Umbilical cord (tissue), 2 donors: ENCODE measurements around the gene RNF144A. TPM values are rescaled to one million over a fixed set of nuclear protein-coding genes. Genes with fewer than 3 reads are reported as not detected.
A peak's percentile ranks its signal among the peaks of the same experiment; 100 is the strongest.
"Not testable (repeated sequence)": the region's sequence is repeated elsewhere in the genome, so short reads cannot be mapped to it uniquely, and the experiment has no call there.

Experiments
- DNase-seq: peaks from one replicate; pipeline ENCODE4 v3.0.0-alpha.2; 2015; ENCODE audit warnings: low spot score
- total RNA-seq: library from RNA; depleted of rRNA; stranded (reverse); fragments of >200 nt; gene quantifications from one replicate; pipeline ENCODE4 v1.2.3, GENCODE V29; 2014; ENCODE audit warnings: low replicate concordance; ENCODE audit not compliant: insufficient read depth

RNF144A gene
- total RNA-seq, 1 donor from 2014 or later = 5.8 TPM

DNA sequence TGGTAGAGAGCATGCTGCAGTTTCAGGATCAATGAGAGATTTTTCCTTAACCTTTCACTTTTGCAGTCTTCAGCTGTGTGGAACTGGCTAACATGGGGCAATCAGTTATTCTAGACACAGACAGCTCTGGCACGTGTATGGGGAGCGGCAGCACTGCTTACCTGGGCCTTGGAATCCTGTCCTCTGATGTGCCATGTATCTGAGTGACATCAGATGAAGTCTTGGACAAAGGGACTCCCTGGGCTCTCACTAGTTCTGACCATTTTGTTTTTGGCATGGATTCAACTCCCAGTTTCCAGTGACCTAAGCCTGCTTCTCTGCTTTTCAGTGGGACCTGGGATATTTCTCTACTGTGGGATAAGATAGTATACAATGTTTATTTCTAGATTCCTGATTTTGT is 54.3 kb downstream of the RNF144A start:
- no peak for DNase-seq

DNA sequence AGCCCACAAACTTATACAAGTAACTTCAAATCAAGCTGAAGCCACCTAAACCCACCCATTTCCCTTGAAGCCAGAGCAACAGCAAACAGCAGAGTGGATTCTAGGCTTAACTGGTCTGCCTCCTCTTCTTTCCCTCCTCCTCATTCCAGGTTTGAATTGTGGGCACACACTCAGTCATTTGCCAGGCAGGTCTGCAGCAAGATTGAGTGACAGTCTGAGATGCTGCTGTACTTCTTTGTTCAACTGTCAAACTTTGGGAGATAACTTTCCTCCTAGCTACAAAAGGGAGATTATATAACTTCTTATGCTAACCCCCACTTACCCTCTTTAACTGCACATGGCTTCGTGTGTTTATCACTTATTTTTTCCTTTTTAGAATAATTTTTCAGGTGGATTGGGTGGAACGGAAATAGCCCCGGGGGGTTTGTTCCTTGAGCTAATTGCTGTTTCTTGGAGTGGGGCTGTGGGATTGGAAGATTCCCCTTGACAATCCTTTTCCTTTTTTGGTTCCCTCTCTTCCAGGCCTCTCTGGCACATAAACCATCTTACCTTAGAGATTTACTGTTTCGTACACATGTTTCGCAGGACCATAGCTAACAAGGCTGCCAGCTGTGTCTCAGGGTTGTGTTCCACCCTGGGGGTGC is 55.0 kb downstream of the RNF144A start:
- DNase-seq = no peak

DNA sequence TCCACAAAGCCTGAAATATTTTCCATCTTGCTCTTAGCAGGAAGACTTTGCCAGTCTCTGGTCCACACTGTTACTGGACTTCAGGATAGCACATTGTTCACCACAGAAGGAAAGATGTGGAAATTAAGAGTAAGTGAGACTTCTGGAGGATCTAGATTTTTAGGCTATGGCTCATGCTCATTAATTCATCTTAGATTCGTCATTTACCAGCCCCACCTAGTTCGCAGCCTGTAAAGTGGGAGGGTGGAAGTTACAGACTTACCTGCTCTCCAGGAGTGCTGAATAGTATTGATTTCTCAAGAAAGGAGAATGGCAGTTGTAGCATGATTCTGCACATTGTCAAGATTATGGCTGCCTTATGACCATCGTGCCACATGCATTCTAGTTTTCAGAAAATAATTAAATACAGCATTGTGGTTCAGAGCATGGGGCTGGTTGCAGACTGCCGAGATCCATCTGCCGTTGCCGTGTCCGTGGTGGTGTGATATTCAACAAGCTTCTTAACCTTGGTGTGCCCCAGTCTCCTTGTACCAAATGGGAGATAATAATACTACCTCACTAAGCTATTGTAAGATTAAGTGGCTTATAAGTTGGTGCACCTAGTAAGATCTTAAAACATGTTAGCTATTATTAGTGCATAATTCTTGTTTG is 56.8 kb downstream of the RNF144A start:
- DNase-seq = no peak

DNA sequence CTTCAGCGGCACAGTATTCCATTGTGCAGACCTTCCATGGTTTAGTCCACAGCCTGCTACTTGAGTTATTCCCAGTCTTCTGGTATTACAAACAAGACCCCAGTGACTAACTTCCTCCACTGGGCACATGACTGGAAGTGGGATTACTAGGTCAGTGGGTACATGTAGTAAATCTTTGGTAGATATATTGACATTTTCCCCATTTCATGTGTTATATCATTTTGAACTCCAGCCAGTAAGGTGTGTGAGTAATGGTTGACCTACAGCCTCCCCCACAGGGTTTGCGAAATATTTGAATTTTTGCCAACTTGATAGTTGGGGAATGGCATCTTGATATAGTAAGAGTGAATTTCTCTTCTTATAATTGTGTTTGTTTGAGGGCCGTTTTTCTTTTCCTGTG is 58.8 kb downstream of the RNF144A start:
- no peak for DNase-seq

DNA sequence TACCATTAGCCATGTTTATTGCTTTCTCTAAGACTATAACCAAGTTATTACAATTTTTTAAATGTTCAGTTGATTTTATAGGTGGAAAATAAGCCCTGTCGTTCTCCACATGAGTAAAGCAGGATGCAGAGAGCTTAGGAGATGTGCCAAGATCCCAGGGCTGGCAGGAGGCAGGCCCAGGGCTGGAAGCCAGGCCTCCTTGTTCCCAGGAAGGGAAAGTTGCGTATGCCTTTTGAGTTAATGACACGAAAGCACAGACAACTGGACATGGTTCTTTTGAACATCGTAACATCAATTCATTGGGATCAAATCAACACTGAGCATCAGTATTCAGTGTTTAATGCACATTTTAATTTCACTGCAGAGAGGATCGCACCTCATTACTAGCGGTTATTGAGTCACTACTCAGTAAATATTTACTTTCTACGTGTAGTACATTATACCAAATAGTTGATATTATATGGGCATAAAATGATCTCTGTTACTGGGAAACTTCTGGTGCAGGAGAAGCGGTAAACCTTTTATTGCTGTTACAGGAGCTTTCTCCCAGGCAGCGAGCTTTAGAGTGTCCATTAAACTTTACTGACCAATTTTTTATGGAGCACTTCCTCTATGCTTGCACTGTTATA is 60.0 kb downstream of the RNF144A start:
- peak; percentile 56 for DNase-seq

DNA sequence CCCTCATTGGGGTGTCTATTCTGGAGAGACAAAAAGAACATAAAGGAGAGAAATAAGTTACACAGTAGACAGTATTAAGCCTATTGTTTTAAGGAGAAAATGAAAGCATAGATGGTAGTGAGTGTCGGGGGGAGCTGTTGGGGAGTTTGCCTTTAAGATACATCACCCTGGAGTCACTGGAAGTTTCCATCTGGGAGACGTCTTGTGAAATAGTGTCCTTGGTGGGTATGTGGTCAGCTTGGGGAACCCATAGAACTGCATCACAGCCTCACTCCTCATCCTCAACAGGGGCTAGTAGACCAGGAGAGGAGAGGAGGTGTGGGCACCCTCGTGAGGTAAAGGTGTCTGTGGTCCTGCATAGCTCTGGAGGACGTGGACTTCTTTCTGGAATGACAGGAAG is 60.6 kb downstream of the RNF144A start:
- no peak for DNase-seq

DNA sequence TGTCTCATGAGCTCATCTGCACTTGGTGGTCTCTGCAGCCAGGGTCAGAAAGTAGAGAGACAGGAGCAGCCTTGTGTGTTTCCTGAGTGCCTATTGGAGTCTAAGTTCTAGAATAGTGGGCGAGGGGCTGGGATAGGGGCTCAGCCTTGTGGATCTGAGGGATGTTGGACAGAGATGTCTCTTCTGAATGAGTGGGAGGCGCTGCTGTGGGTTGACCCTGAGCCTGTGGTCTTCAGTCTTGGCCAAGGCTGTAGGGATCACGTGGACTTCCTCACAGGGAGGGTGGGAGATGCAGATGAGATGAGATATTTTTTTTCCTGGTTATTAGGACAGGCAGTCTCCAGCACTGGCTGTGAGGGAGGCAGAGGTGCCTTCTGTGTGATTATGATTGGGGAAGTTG is 61.8 kb downstream of the RNF144A start:
- DNase-seq = no peak

DNA sequence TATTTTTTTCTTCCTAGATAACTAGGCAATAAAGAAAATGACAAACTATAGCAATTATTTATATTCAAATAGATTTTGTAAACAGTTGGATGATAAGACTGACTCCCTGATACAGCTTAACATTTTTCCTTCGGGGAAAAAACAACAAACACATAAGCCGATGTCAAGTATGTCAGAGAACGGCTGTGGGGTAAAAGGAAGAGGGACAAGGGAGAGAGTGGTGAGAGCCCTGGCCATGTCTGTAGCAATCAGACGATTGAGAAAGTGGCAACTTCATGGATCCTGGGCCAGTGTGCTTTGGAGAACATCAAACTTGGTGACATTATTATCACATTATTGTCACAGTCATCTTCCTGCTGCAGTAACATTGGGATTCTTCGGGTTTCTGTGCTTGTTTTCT is 65.2 kb downstream of the RNF144A start:
- no peak for DNase-seq

DNA sequence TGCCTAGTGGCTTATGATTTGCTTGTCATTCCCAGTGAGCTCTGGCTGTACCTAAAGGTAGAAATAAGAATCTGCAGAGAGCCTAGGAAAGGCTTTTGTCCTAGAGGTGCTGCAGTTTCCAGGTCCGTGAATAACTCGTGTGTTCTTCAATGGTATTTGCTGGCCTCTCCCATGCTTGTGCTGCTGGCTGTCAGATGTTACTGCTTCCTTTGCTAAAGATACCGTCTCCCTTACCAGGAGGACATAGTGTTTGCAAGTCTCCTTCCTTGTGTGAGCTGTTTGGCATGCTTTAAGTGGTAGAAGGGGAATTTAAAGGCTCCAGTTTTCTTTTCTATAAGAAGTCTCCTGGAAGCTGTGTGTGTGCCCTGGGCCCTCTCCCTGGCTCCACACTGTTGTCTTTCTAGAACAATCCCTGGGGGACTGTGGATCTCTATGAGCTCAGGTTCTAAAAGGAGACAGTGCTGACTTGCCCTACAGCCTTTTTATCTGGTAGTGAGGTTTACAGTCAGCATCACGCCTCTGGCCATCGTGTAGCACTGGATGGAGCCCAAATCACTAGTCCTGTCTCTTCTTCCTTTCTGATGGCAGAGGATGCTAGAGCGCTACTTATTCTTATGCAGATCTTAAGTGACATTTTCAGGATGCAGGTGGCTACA is 65.8 kb downstream of the RNF144A start:
- DNase-seq = peak; percentile 34

DNA sequence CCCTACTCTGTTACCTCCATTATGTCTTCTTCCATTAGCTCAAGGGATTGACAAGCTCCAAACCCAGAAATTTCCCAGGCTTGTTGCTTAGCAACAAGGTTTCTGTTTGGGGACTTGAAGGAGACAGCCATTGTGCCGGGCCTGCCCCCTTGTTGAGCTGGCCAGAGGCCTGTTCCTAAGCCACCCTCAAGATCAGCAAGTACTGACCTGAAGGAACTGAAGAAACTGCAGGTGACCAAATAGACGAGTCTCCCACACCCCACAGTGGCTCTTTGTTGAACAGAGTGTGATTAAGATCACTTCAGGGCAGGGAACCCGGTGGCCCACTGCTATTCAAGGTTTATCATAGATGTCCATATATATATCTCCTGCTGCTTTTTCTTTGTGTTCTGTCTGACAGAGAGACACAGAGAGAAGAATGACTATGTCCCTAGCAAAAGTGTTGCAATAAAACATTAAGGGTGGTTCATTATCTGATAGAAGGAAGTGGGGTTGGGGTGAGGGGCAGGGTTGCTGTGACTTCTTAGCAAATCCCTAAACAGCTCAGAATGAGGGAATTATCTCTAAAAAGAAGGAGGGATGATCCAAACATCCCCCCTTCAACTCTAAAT is 69.2 kb downstream of the RNF144A start:
- DNase-seq = no peak

DNA sequence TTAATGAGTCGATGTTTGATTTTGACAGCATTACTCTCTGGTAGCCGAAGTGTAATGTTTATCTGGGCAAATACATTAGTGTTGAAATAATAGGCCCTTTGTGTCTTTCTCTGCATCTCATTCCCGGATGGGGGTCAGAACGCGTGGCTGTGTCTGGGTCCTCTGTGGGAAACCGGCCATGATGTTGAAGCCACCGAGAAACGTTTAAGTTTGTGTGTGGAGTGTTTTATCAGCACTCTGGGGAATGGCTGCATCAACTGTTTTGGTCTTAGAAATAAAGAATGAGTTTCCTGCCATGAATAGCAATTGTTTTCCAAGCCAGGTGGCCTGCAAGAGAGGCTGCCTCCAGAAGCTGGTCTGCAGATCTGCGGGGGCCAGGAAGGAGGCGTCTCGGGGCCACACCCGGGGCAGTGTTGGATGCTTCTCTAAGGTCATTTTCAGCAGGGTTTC is 69.7 kb downstream of the RNF144A start:
- DNase-seq = no peak

DNA sequence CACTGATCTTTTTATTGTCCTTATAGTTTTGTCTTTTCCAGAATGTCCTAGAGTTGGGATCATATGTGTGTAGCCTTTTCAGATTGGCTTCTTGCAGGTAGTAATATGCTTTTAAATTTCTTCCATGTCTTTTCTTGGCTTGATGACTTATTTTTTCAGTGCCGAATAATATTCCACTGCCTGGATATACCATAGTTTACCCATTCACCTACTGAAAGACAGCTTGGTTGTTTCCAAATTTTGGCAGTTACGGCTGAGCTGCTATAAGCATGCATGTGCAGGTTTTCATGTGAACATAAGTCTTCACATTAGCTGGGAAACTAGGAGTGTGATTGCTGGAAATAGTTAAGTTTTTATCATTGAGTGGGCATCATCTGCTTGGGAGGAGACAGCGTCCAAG is 73.7 kb downstream of the RNF144A start:
- DNase-seq = no peak

DNA sequence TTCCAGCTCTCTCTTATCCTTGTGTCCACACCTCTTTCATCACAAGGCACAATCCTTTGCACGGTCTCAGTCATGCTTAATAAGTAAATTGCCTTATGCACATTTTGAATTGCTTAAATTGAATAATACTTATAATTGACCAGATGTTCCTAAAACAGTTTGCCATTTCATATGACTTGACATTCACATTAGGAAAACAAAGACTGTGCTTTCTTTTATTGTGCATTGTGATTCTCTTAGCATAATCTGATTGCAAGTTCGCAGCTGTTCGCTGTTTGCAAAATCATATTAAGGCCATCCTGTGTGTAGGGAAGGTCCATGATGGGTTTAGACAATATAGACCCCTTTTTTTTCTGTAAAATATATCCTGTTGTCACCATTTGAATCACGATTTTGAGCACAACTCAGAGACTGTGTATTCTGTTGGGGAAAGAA is 75.6 kb downstream of the RNF144A start:
- DNase-seq = no peak

DNA sequence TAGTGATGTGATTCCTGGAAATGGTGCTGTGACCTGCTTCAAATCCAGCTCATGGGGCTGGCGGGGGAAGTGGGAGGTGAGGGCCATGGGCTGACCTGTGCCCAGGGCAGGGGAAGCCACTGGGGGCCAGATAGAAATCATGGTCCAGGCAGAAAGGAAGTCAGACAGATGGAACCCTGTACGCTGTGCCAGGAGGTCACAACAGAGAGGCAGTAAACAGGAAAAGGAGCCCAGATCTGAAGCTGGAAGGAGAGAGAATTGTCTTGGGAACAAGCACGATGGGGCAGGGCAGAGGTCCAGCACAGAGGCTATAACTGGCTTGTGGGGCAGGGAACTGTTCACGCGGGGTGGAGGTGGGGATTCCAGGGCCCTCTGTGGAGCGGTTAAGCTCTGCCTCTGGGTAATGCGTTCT is 76.0 kb downstream of the RNF144A start:
- DNase-seq = no peak

DNA sequence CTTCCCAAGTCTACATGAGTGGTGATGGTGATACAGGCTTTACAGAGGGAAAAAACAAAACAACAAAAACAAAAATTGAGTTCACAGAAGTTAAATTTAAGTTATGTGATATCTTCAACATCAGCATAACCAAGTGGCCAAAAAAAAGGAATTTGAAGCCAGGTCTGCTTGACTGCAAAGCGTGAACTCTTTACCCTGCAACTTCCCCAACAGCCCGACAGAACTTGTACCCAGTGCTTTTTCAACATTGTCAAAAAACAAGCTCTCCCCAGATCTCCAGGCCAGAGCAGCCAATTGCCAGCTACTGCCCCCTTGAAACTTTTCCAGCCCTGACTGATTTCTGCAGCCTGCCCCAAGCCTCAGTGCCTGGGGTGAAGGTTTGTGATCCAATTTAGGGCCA is 76.7 kb downstream of the RNF144A start:
- no peak for DNase-seq

DNA sequence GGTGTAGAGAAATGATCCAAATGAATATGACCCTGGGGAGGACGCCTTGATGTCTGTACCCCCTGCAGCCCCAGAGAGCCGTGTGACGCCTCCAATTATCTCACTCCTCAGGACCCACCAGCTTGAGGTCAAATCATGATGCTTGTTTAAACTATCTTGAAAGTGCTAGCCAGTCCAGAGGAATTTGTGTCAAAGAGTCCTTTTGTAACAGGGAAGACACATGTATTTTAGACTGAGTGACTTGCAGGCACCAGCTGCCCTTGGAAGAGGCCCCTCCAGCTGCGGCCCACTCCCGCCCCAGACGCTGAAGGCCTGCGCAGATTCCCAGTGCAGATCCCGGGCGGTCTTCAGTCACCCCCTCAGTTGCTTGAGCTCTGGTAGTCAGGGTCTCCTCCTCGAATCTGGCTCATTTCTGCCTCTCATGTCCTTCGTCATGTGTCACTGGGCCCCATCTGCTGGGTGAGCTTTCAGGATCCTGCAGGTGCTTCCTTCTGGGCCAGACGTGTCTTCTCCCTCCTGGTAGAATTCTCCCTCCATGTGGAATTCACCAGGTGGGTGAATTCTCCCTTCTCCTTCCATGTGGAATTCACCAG is 77.4 kb downstream of the RNF144A start:
- DNase-seq = no peak

DNA sequence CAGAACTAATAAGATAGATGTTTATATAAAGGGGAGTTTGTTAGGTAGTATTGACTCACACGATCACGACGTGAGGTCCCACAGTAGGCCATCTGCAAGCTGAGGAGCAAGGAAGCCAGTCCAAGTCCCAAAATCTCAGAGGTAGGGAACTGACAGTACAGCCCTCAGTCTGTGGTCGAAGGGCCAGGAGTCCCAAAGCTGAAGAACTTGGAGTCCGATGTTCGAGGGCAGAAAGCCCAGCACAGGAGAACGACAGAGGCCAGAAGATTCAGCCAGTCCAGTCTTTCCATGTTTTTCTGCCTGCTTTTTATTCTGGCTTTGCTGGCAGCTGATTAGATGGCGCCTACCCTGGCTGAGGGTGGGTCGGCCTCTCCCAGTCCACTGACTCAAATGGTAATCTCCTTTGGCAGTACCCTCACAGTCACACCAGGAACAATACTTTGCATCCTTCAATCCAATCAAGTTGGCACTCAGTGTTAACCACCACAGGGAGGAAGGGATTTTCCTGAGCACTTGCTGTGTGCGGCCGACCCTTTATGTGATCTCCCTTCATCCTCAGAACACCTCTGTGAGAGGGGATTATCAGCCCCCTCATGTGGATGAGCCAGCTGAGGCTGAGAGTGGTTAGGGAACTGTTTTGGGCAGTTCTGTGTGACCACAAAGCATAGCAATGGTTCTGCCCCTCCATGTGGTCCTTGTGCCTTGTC is 78.3 kb downstream of the RNF144A start:
- DNase-seq = no peak

DNA sequence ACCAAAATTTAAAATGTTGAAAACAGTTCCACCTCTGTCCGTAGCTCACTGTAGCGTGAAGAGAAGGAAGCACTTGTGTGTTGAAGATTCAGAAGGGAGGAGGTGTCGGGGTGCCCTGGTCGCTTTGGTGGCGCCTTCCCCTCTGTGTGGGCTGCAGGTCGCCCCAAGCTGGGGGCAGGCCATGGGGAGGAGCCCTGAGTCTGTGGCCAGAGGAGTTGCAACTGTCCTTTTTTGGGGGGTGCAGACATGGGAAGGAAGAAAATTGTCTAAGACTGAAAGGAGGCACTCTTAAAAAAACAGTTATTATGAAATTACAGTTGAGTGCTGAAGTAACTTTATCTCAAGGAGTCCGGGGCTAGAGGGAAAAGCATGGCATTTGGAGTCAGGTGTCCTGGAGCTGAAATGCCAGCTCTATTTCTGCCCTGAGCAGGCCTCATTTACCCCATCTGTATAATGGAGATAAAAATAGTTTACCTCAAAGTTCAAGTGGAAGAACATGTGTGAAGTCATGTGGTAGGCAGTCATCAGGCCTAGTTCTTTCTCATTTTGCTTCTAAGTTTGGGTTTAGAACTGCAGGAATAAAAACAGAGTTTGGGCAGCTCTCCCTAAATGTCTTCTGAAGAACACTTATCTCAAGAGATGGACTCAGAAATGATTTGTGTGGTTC is 82.1 kb downstream of the RNF144A start:
- DNase-seq = no peak

DNA sequence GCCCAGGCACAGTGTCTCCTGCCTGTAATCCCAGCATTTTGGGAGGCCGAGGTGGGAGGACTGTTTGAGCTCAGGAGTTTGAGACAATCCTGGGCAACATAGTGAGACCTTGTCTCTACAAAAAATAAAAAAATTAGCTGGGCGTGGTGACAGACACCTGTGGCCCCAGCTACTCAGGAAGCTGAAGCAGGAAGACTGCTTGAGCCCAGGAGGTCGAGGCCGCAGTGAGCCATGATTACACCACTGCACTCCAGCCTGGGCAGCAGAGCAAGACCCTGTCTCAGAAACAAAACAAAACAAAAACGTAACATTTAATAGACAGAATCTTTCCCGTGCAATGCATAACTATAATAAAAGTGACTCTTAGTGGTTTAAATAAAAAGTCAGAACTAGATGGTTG is 84.2 kb downstream of the RNF144A start:
- DNase-seq = not testable (repeated sequence)

DNA sequence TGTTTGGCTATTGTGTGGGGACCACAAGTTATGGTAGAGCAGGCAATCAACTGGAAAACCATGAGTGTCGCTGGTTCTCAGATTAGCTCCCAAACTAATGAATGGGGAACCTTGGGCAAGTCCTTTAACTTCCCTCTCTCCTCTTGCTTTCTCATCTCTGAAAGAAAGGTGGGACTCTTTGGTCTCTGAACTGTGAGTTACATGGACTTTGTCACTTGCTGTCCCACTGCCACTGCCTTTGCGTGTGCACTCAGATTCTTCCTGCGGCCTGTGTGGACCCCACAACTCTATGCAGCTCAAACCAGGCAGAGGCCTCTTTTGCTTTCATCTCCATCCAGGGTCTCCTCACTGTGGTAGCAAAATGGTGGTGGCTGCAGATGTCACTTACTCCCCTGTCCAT is 86.7 kb downstream of the RNF144A start:
- DNase-seq = no peak

DNA sequence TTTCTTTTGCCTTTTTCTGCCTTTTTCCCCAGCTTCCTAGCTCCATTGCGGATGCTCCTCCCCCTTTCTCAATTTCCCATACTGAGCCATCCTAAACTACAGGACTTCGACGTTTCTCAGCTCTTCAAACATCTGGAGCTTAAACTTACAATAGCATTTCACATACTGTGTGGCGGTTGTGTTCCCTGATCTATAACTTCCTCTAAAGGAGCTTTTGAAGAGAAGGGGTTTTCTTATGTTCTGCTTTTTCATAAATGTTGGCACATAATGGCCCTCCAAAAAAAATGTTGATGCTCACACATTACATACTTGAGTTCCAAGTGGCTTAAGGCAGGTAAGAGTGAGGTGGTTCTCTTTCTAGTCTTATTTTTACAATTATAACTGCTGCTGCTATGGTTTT is 87.4 kb downstream of the RNF144A start:
- DNase-seq = no peak
